Liver (tissue), 3 donors: ENCODE results near the gene SLC38A3.

ENCODE experiments used
- FOXA1 ChIP-seq: IDR thresholded peaks from 2 replicates; pipeline ENCODE4 v1.6.1; 2016; ENCODE audit warnings: antibody characterized with exemption
- GABPA ChIP-seq, 2 donors: IDR thresholded peaks in 1 of 2; conservative IDR thresholded peaks in 1 of 2; 2 replicates each; pipeline ENCODE4 v1.6.1; 2016; ENCODE audit warnings: antibody characterized with exemption in 2 of 2, mild to moderate bottlenecking in 1 of 2, moderate library complexity in 1 of 2
- HNF4G ChIP-seq: IDR thresholded peaks from 2 replicates; pipeline ENCODE4 v1.6.1; 2016; ENCODE audit warnings: antibody characterized with exemption
- NR2F2 ChIP-seq: IDR thresholded peaks from 2 replicates; pipeline ENCODE4 v1.6.1; 2016; ENCODE audit warnings: antibody characterized with exemption
- RXRA ChIP-seq, 2 donors: IDR thresholded peaks; 2 replicates each; pipeline ENCODE4 v1.6.1; 2017 to 2018; ENCODE audit warnings: antibody characterized with exemption in 2 of 2, mild to moderate bottlenecking in 1 of 2
- SP1 ChIP-seq: IDR thresholded peaks from 2 replicates; pipeline ENCODE4 v1.6.1; 2018; ENCODE audit warnings: antibody characterized with exemption, mild to moderate bottlenecking
- TAF1 ChIP-seq: conservative IDR thresholded peaks from 2 replicates; pipeline ENCODE4 v1.6.1; 2016; ENCODE audit warnings: antibody characterized with exemption, mild to moderate bottlenecking
- YY1 ChIP-seq: IDR thresholded peaks from 2 replicates; pipeline ENCODE4 v1.6.1; 2016; ENCODE audit warnings: antibody characterized with exemption, mild to moderate bottlenecking
- TF ChIP-seq, protein P1 (sequence below): fragments of 150-350 bp; IDR thresholded peaks from 2 replicates; pipeline ENCODE4 v1.5.1; 2017; ENCODE audit warnings: improper control_type of control experiment, low read depth, low read length; ENCODE audit not compliant: missing input control
- TF ChIP-seq, protein P2 (sequence below): IDR thresholded peaks from 2 replicates; pipeline ENCODE4 v1.6.1; 2016; ENCODE audit warnings: antibody characterized with exemption, mild to moderate bottlenecking
- donor health status: healthy.
- donor health status: healthy.

DNA sequence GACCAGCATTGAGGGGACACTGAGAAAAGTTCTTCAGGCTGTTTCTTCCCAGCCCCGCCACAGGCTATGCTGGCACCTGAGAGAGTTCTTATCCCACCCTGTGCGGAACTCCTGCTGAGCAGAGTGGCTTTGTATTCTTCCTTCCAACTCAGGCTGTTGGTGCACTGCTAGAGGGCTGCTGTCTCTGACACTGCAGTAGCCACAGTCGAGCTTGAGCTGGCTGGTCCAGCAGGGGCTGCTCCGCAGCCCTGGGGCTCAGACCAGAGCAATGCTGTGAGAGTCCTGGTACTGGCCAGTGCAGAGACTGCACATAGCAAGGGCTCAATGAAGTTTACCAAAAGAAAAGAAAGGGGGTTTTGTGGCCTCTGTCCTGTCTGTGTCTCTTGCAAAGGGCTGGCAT is 34.6 kb downstream of the SLC38A3 start:
- TF ChIP-seq, protein P1, sequence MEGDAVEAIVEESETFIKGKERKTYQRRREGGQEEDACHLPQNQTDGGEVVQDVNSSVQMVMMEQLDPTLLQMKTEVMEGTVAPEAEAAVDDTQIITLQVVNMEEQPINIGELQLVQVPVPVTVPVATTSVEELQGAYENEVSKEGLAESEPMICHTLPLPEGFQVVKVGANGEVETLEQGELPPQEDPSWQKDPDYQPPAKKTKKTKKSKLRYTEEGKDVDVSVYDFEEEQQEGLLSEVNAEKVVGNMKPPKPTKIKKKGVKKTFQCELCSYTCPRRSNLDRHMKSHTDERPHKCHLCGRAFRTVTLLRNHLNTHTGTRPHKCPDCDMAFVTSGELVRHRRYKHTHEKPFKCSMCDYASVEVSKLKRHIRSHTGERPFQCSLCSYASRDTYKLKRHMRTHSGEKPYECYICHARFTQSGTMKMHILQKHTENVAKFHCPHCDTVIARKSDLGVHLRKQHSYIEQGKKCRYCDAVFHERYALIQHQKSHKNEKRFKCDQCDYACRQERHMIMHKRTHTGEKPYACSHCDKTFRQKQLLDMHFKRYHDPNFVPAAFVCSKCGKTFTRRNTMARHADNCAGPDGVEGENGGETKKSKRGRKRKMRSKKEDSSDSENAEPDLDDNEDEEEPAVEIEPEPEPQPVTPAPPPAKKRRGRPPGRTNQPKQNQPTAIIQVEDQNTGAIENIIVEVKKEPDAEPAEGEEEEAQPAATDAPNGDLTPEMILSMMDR: no peak
- TF ChIP-seq, protein P2, sequence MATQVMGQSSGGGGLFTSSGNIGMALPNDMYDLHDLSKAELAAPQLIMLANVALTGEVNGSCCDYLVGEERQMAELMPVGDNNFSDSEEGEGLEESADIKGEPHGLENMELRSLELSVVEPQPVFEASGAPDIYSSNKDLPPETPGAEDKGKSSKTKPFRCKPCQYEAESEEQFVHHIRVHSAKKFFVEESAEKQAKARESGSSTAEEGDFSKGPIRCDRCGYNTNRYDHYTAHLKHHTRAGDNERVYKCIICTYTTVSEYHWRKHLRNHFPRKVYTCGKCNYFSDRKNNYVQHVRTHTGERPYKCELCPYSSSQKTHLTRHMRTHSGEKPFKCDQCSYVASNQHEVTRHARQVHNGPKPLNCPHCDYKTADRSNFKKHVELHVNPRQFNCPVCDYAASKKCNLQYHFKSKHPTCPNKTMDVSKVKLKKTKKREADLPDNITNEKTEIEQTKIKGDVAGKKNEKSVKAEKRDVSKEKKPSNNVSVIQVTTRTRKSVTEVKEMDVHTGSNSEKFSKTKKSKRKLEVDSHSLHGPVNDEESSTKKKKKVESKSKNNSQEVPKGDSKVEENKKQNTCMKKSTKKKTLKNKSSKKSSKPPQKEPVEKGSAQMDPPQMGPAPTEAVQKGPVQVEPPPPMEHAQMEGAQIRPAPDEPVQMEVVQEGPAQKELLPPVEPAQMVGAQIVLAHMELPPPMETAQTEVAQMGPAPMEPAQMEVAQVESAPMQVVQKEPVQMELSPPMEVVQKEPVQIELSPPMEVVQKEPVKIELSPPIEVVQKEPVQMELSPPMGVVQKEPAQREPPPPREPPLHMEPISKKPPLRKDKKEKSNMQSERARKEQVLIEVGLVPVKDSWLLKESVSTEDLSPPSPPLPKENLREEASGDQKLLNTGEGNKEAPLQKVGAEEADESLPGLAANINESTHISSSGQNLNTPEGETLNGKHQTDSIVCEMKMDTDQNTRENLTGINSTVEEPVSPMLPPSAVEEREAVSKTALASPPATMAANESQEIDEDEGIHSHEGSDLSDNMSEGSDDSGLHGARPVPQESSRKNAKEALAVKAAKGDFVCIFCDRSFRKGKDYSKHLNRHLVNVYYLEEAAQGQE: no peak
- no peak for TF ChIP-seq YY1
- TF ChIP-seq NR2F2: no peak
- no peak for TF ChIP-seq HNF4G
- no peak for TF ChIP-seq TAF1
- no peak for TF ChIP-seq SP1
- TF ChIP-seq FOXA1: no peak
- no peak for TF ChIP-seq GABPA (IDR thresholded peaks at IDR 0.05 in 1 of 2, conservative IDR thresholded peaks at IDR 0.05 in 1 of 2)
- no peak for TF ChIP-seq RXRA (IDR thresholded peaks at IDR 0.05)
